NCI-H2107 (cell line): ENCODE results near the gene KLHL8.
A peak's percentile ranks its signal among the peaks of the same experiment; 100 is the strongest.
"Not testable (repeated sequence)": the region's sequence is repeated elsewhere in the genome, so short reads cannot be mapped to it uniquely, and the experiment has no call there.

Experiments used
- DNase-seq: peaks from one replicate; lab custom pipeline; 2025; lab: John Stamatoyannopoulos, UW

Gene KLHL8

DNA sequence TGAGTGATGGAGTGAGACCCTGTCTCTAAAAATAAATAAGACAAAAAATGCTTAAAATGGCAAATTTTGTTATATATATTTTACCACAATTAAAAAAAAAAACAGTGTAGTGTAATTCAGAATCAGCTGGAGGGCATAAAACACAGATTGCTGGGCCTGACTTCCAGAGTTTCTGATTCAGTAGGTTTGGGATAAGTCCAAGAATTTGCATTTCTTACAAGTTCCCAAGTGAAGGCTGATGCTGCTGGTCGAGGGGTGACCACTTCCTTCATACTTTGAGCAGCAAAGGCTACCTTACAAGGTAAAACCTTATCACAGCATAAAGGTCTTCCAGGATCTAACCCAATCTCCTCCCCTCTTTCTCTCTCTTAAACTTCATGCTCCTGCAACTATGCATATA, 40.7 kb downstream of the KLHL8 start:
- no peak for DNase-seq

DNA sequence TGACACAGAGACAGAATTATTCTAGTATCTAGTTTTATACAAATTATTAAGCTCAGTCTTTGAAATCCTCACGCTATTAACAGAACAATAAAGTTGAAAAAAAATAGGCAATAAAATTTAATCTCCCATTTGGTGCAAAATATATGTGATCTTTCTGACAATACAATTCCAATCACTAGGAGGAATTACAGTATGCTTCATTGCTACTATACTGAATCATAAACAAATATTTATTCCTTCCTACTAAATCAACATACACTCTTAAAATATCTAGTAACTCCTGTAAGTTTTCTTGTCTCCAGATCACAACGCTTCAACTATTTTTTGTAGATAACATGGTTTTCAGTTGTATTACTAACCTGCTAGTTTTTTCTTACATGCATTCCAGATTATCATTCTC, 45.7 kb downstream of the KLHL8 start:
- no peak for DNase-seq

- DNase-seq: no peak
Measured at GRCh38 chr4:87171944-87172343, 48.5 kb downstream of the KLHL8 start.

- DNase-seq: no peak
Measured at GRCh38 chr4:87166296-87166854, 54.0 kb downstream of the KLHL8 start.

- DNase-seq: no peak
Measured at GRCh38 chr4:87165892-87166291, 54.5 kb downstream of the KLHL8 start.

DNA sequence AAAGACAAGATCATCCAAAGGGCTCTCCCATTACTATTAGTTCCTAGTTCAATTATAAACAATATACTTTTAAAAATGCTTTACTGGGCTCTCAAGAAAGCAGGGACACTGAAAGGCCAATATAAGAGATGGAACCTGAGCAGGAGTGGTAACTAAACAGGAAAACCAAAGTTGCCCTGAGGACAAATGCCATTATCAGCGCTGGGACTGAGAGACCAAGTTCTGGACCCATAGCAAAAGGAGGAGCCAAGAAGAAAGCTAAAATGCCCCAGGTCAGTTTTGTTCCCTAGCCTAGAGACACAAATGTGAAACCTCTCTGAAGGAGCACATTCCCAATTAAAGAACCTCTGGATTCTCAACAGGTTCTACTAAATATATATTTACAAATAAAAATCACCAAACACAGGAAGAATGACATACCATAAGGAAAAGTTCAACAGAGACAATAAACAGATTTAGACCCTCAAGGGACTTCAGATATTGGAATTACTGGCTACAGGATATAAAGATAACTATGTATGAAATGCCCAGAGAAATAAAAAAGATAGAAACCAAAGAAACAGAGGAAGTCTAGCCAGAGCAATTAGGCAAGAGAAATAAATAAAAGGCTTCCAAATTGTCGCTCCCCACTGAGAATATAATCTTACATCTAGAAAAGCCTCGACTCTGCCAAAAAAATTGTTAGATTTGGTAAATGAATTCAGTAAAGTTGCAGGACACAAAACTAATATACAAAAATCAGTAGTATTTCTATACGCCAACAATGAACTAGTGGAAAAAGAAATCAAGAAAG, 67.1 kb downstream of the KLHL8 start:
- DNase-seq: no peak

DNA sequence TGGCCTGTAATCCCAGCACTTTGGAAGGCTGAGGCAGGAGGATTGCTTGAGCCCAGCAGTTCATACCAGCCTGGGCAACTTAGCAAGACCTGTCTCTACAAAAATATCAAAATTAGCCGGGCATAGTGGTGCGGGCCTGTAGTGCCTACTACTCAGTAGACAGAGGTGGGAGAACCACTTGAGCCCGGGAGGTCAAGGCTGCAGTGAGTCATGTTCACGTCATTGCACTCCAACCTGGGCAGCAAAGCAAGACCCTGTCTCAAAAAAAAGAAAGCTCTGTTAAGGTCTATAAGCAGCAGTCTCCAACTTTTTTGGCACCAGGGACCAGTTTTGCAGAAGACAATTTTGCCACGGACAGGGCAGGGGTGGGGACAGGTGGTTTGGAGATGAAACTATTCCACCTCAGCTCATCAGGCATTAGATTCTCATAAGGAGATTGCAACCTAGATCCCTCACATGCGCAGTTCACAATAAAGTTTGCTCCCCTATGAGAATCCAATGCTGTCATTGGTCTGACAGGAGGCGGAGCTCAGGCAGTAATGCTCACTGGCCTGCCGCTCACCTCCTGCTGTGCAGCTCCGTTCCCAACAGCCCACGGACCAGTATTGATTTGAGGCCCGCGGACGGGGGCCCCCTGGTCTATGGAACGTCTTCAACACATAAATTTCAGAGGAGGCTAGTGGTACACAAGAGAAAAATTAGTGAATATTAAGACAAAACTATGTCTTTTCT, 67.9 kb downstream of the KLHL8 start:
- no peak for DNase-seq

- no peak for DNase-seq
Measured at GRCh38 chr4:87151730-87152129, 68.7 kb downstream of the KLHL8 start.

DNA sequence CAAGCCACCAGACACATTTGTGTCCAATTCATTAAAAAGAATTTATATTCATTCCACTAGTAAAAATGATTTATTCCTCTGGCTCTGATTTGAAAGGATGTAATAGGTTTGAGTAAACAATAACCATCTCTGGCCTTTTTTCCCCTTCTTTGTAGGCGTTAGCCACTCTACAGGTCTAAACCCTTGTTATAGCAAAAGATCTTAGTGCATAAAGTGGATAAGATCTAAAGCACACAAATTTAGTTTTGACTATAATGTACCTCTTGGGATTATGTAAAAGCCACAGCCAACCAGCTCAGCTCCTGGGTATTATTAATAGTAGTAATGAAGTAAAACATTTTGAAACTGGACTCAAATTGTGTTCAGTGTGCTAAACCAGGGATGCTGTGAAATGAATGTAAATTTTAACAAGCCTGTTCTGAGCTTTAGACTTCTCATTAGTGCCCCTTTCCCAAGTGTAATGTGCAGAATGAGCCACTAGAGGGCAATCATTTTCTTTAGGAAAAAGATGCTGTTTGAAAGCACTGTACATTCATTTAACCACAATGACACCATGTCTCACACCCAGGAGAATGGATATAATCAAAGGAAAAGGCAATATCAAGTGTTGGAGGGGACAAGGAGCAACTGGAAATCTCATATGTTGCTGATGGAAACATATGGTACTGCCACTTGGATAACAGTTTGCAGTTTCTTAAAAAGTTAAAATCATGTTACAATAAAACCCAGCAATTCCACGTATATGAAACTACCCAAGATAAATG, 69.7 kb downstream of the KLHL8 start:
- DNase-seq: peak; percentile 50

- no peak for DNase-seq
Measured at GRCh38 chr4:87147116-87147515, 73.3 kb downstream of the KLHL8 start.

- not testable (repeated sequence) for DNase-seq
Measured at GRCh38 chr4:87145934-87146333, 74.5 kb downstream of the KLHL8 start.

GRCh38 chr4:87144356-87144755, 76.1 kb downstream of the KLHL8 start:
- DNase-seq: no peak

DNA sequence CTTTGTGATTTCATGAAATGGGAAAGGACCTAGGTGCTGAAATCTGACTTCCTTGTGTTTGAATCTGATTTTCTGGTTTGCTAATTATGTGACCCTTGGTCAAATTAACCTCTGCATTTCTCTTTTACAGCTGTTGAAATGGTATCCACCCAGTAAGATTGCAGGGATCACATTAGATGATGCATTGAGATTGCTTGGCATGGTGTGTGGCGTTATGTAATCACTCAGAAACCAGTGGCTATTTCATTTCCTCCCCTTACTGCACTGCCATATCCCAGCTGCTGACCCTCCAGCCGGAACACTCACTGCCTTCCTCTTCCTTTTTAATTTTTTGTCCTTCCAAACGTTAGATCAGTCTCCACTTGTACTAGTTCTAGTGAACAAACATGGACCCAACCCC, 79.0 kb downstream of the KLHL8 start:
- DNase-seq: no peak

- DNase-seq: no peak
Measured at GRCh38 chr4:87134122-87134521, 86.3 kb downstream of the KLHL8 start.

- no peak for DNase-seq
Measured at GRCh38 chr4:87133183-87133582, 87.2 kb downstream of the KLHL8 start.

DNA sequence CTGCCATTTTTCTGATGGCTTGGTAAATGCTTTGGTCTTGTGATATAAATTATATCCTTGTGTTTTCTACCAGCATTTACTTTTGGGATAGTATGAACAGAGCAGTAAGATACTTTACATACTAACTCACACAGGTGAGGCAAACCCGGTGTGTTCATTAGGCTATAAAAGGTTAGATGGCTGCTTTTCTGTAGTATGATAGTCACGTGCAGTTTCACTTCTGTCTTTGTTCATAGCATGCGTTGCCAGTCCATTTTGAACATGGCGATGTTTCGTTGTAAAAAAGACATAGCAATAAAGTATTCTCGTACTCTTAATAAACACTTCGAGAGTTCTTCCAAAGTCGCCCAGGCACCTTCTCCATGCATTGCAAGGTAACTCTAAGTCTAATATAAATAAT, 88.4 kb downstream of the KLHL8 start:
- DNase-seq: no peak

DNA sequence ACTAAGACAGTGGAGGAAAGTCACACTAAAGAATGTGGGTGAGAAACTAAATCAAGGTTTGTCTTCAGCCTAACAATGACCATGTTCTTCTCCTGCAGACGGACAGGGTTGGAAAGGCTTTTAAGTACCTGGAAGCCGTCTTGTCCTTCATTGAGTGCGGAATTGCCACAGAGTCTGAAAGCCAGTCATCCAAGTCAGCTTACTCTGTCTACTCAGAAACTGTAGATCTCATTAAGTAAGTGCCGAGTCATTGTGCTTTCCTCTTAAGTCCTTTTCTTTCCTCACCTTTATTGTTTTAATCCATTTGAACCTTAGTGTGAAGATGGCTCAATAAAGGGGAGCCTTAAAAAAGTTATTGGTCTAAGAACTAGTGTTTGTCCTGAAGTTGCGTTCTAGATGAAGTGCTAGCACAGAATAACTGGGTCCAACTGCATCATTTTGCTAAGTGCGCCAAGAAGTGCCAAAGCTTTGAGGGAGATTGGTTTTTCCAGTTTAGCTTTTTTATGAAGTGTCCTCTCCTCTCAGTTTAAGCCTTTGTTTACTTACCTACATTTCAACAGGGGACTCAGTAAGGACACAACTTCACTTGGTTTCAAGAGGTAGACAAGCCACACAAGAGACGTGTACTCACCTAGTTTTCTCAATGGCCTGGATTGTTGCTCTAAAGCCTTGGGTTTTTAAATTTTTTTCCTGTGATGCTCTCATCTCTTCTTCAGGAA, 89.3 kb downstream of the KLHL8 start:
- DNase-seq: no peak

- DNase-seq: no peak
Measured at GRCh38 chr4:87129681-87130080, 90.7 kb downstream of the KLHL8 start.

DNA sequence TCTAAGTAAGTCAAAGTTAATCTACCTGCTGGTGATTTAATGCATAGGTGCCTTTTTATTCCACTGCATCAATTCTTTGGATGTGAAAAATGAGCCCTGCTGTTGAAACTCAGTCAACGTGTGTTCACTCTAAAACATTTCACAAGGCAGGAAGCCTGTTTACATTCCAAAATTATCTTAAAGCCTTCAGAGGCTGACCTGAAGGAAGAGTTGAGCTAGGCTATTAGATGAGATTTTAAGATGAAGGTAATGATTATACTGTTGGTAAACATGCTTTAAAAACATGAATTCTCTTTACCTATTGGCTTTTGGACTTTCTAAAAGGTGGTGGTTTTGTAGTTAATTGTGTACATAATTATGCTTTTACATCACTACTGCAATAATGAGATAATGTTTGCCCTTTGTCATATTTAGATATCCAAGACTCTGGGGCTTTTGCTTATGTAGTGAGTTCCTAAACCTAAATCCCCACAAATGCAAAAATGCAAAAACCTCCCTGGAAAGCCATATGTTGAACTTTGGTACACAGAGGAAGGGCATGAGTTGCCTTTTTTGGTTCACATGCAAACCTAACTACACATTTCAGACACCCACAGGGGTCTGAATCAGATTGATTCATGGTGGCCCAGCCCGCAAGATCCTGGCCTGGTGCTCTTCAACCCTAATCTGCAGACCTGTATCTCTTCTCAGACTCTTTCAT, 92.3 kb downstream of the KLHL8 start:
- DNase-seq: no peak

- no peak for DNase-seq
Measured at GRCh38 chr4:87126056-87126455, 94.4 kb downstream of the KLHL8 start.

GRCh38 chr4:87122252-87122651, 98.2 kb downstream of the KLHL8 start:
- DNase-seq: no peak
